Natural killer cell (primary cell): ENCODE data around the gene GALNT3. TPM values are rescaled to one million over a fixed set of nuclear protein-coding genes. Genes with fewer than 3 reads are reported as not detected.

Experiments used
- ATAC-seq, 3 donors: fragments of 150-1000 bp in 2 of 3; fragments of 200-7000 bp in 1 of 3; cut with Tn5 transposase; 1 replicate in 1 of 3; 2 replicates in 2 of 3; pipeline ENCODE4 v1.10.0; 2021; ENCODE audit warnings: mild to moderate bottlenecking in 2 of 3, moderate library complexity in 2 of 3
- DNase-seq, 2 donors: peaks; one replicate each; pipeline versions ENCODE4 v3.0.0 to v3.0.0-alpha.2; 2013 to 2021; ENCODE audit warnings: mixed read lengths in 1 of 2
- H3K27ac ChIP-seq: one replicate; pipeline ENCODE4 v1.5.1; 2013; ENCODE audit warnings: mild to moderate bottlenecking, low read length
- H3K27me3 ChIP-seq: one replicate; pipeline ENCODE4 v1.6.1; 2013; ENCODE audit warnings: low read length; ENCODE audit not compliant: control insufficient read depth, insufficient read depth
- H3K36me3 ChIP-seq: one replicate; pipeline ENCODE4 v1.6.1; 2013; ENCODE audit warnings: low read length; ENCODE audit not compliant: control insufficient read depth, insufficient read depth
- H3K4me1 ChIP-seq: one replicate; pipeline ENCODE4 v1.6.1; 2013; ENCODE audit warnings: low read length; ENCODE audit not compliant: control insufficient read depth, insufficient read depth
- H3K4me3 ChIP-seq: one replicate; pipeline ENCODE4 v1.5.1; 2013; ENCODE audit warnings: low read length
- H3K9me3 ChIP-seq: one replicate; pipeline ENCODE4 v1.6.1; 2013; ENCODE audit warnings: low read length; ENCODE audit not compliant: control insufficient read depth, insufficient read depth
- H3K27ac Mint-ChIP-seq, 2 donors: one replicate each; pipeline ENCODE4 v1.8.0; 2022; ENCODE audit warnings: mild to moderate bottlenecking in 2 of 2, mixed read lengths in 2 of 2, moderate library complexity in 1 of 2
- H3K27me3 Mint-ChIP-seq, 2 donors: one replicate each; pipeline ENCODE4 v1.8.0; 2022; ENCODE audit warnings: low read depth in 2 of 2, mixed read lengths in 2 of 2
- H3K36me3 Mint-ChIP-seq: one replicate; pipeline ENCODE4 v1.8.0; 2022; ENCODE audit warnings: mixed read lengths
- H3K4me1 Mint-ChIP-seq, 2 donors: one replicate each; pipeline ENCODE4 v1.8.0; 2022; ENCODE audit warnings: mixed read lengths in 2 of 2
- H3K4me3 Mint-ChIP-seq: one replicate; pipeline ENCODE4 v1.8.0; 2022; ENCODE audit warnings: mild to moderate bottlenecking, moderate library complexity, mixed read lengths
- H3K9me3 Mint-ChIP-seq, 2 donors: one replicate each; pipeline ENCODE4 v1.8.0; 2022; ENCODE audit warnings: mixed read lengths in 2 of 2
- CTCF ChIP-seq: fragments of 200-600 bp; IDR thresholded peaks from one replicate; pipeline ENCODE4 v1.8.0; 2022; ENCODE audit warnings: antibody characterized with exemption
- WGBS: methylation state at CpG from one replicate; pipeline ENCODE4 v1.1.7; 2013; ENCODE audit warnings: missing lambda C conversion rate; ENCODE audit not compliant: insufficient coverage; 5-methylcytosine and 5-hydroxymethylcytosine counted together
- intact Hi-C: fragments of 100-400 bp; cut with micrococcal nuclease; formaldehyde crosslinking; loops from one replicate; pipeline ENCODE4 v1.14.2; 2022
- total RNA-seq, 4 donors: library from RNA; stranded (reverse); fragments of 120-200 nt in 1 of 4; gene quantifications; one replicate each; pipeline versions ENCODE4 v1.2.3 to v1.2.4, GENCODE V29; 2013 to 2022

GALNT3 gene
- total RNA-seq, 3 donors from 2014 or later (not counting 1 experiment from before 2014, with no cell fraction given): 42.9 to 52.7 (median 47.4) TPM

DNA sequence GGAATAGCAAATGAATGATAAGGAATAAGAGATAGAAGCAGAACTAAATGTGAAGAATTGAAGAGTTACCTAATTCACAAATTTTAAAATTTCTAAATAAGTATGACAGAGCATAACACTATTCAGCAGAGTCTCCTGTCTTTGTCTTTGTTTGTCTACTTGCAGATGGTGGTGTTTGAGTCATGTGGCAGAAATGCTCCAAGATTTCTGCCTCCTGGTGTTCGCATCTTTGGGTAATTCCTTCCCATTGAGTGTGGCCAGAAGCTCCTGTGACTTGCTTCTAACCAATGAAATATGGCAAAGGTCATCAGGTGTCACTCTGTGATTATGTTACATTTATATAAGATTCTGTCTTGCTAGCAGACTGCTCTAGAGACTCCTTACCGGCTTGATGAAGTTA, 45.6 kb upstream of the GALNT3 start:
- Histone ChIP-seq H3K9me3 (no peaks in the 10 kb centered on the region), H3K27ac (no peak overlapping the region), H3K27me3 (no peaks in the 10 kb centered on the region), H3K36me3 (no peaks in the 10 kb centered on the region), H3K4me1 (no peaks in the 10 kb centered on the region), H3K4me3 (no peak overlapping the region)
- intact Hi-C loops: no loop called here
- DNase-seq (no peak), ATAC-seq (no peak)
- 96% methylated on average over 2 of the region's 2 CpGs for WGBS
- no peaks in the 10 kb centered on the region for H3K27me3 Mint-ChIP-seq
- no peak overlapping the region for H3K27ac Mint-ChIP-seq
- TF ChIP-seq CTCF: no peak
- H3K4me1 Mint-ChIP-seq: peaks cover 0 to 5% of the 10 kb centered on the region in 2 donors
- H3K36me3 Mint-ChIP-seq: no peaks in the 10 kb centered on the region
- no peaks in the 10 kb centered on the region for H3K9me3 Mint-ChIP-seq
- no peak overlapping the region for H3K4me3 Mint-ChIP-seq

- Histone ChIP-seq H3K27me3 (no peaks in the 10 kb centered on the region), H3K9me3 (no peaks in the 10 kb centered on the region), H3K36me3 (no peaks in the 10 kb centered on the region), H3K4me1 (no peaks in the 10 kb centered on the region), H3K4me3 (no peak overlapping the region), H3K27ac (no peak overlapping the region)
- Mint-ChIP-seq H3K4me3 (no peak overlapping the region), H3K9me3 (no peaks in the 10 kb centered on the region), H3K36me3 (no peaks in the 10 kb centered on the region), H3K4me1 (peaks cover 0 to 5% of the 10 kb centered on the region in 2 donors), H3K27ac (no peak overlapping the region), H3K27me3 (no peaks in the 10 kb centered on the region)
- WGBS: 88% methylated on average over 2 of the region's 3 CpGs
- TF ChIP-seq CTCF: no peak
- intact Hi-C loops: no loop called here
- DNase-seq (no peak), ATAC-seq (no peak)
Observed at GRCh38 chr2:165837122-165837521, 43.1 kb upstream of the GALNT3 start.

GRCh38 chr2:165835363-165835762, 41.3 kb upstream of the GALNT3 start:
- WGBS: 94% methylated on average over 2 of the region's 2 CpGs
- DNase-seq (no peak), ATAC-seq (no peak)
- no peak for TF ChIP-seq CTCF
- Histone ChIP-seq H3K4me1 (no peaks in the 10 kb centered on the region), H3K27ac (no peak overlapping the region), H3K27me3 (no peaks in the 10 kb centered on the region), H3K9me3 (no peaks in the 10 kb centered on the region), H3K4me3 (no peak overlapping the region), H3K36me3 (no peaks in the 10 kb centered on the region)
- no peak overlapping the region for H3K27ac Mint-ChIP-seq
- H3K27me3 Mint-ChIP-seq: no peaks in the 10 kb centered on the region
- intact Hi-C loops: no loop called here
- no peaks in the 10 kb centered on the region for H3K36me3 Mint-ChIP-seq
- H3K4me3 Mint-ChIP-seq: no peak overlapping the region
- peaks cover 0 to 3% of the 10 kb centered on the region in 2 donors for H3K4me1 Mint-ChIP-seq
- no peaks in the 10 kb centered on the region for H3K9me3 Mint-ChIP-seq

GRCh38 chr2:165833156-165833555, 39.1 kb upstream of the GALNT3 start:
- Histone ChIP-seq H3K27me3 (no peaks in the 10 kb centered on the region), H3K9me3 (no peaks in the 10 kb centered on the region), H3K27ac (no peak overlapping the region), H3K4me3 (no peak overlapping the region), H3K4me1 (no peaks in the 10 kb centered on the region), H3K36me3 (no peaks in the 10 kb centered on the region)
- no peak for DNase-seq
- intact Hi-C loops: no loop called here
- Mint-ChIP-seq H3K27me3 (no peaks in the 10 kb centered on the region), H3K36me3 (no peaks in the 10 kb centered on the region), H3K9me3 (no peaks in the 10 kb centered on the region), H3K4me1 (no peaks in the 10 kb centered on the region), H3K4me3 (no peak overlapping the region), H3K27ac (no peak overlapping the region)
- WGBS: 96% methylated on average over 4 of the region's 4 CpGs
- no peak for ATAC-seq
- no peak for TF ChIP-seq CTCF
